NT2/D1 (cell line): ENCODE data around the gene ADNP.

Source experiments
- SUZ12 ChIP-seq: IDR thresholded peaks from 2 replicates; pipeline ENCODE4 v1.6.1; 2011; ENCODE audit not compliant: insufficient read length, insufficient read depth; ENCODE audit errors: extremely low read depth
- YY1 ChIP-seq: IDR thresholded peaks from 2 replicates; pipeline ENCODE4 v1.6.1; 2011; ENCODE audit not compliant: insufficient read length, insufficient read depth
- ZNF274 ChIP-seq: IDR thresholded peaks from 2 replicates; pipeline ENCODE4 v1.6.1; 2011; ENCODE audit warnings: mild to moderate bottlenecking, low read depth, low read length

DNA sequence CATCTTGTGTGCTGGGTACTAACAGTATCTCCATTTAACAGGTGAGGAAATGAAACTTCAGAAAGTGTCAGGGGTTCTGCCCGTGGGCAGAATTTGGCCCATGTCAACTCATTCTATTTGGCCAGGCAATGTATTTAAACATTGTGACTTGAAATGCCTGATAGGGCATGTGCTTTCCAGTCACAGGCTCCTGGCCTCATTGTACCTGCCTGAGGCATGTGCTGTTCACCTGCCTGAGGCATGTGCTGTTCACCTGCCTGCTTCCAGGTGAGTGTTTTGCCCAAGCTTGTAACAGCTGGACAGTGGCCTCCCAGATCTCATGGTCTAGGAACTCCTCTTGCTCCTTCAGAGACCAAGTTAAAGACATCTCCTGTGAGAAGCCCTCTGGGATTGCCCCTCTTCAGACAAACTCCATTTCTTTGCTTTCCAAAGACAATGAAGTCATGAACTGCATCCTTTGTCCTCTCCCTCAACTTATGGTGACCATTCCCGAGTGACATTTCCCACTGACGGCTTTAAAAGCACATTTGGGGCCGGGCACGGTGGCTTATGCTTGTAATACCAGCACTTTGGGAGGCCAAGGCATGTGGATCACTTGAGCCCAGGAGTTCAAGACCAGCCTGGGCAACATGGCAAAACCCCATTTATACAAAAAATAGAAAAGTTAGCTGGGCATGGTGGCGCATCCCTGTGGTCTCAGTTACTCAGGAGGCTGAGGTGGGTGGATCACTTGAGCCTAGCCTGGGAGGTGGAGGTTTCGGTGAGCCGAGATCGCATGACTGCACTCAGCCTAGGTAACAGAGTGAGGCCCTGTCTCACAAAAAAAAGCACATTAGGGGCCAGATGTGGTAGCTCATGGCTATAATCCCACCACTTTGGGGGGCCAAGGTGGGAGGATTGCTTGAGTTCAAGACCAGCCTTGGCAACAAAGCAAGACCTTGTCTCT lies 87.6 kb downstream of the ADNP start:
- TF ChIP-seq SUZ12 (no peak), YY1 (no peak), ZNF274 (no peak)
